Activated CD8-positive, alpha-beta memory T cell treated with anti-CD3 and anti-CD28 coated beads for 24 hours (primary cell): ENCODE data around the gene CCDC86.

Source experiments
- DNase-seq: peaks from one replicate; pipeline ENCODE4 v3.0.0-alpha.2; 2020

The CCDC86 gene

DNA sequence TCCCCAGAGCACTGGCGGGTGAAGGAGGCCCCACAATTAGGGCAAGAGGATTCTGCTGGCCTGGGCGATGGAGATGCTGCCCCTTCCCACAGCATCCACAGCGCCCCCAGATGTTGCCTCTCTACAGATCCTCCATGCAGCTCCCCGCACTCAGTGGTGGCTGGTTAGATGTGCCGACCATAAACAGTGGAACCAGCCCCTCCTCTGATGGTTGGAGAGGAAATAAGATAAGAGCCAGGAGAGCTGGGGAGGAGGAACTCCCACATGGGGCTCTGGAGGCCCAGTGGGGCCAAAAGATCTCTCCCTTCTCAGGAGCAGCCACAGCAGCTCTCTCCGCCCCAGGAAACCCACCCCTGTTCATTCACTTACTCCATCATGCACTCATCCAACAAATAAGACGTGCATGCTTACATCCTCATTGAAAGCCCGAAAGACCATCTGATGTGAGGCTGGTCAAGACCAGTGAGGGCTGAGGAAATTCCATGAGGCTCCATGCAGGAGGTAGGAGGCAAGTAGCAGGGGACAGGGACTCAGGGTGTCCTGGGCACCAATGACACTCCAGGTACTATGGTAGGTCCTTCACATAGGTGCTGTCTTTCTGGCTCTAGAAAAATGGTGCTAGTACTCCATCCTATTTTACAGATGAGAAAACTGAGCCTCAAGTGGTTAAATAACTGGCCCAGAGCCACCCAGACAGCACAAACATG is 12.4 kb downstream of the CCDC86 start:
- DNase-seq, result no peak

DNA sequence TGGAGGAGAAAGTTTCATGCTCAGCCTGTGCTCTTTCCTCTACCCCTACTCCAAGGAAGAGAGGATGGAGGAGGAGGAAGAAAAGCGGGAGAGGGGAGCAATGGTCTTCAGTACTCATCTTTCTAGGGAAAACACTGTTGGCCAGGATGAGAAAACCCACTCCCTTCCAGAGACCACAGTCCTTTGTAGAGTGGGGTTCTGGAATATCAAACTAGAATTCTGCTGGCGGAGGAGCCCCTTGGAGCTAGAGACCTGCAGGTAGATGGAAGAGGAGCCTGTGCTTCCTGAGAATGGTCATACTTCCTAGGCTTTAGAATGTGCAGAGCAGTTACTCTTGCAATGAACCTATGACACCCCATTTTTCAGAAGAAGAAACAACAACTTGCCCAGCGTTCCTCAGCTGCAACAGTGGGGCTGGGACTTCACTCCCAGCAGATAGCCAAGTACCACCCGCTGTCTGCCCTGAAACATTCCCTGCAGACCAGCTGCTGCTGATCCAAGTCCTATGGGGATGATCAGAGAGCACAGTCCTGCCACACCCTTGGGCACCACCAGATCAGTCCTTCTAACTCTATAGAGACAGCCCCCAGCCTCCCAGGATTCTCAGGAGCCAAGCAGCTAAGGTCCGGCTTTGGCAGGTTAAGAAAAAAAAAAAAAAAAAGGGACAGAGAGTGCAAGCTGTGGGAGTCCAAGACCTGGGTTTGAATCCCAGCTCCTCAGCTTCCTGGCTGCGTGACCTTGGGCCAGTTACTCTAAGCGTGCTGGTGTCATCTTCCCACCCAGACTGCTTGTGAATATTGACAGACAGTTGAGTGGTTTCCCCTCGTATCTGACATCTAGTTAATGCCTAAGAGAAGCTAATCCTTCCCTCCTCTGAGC is 13.2 kb downstream of the CCDC86 start:
- DNase-seq, result no peak

DNA sequence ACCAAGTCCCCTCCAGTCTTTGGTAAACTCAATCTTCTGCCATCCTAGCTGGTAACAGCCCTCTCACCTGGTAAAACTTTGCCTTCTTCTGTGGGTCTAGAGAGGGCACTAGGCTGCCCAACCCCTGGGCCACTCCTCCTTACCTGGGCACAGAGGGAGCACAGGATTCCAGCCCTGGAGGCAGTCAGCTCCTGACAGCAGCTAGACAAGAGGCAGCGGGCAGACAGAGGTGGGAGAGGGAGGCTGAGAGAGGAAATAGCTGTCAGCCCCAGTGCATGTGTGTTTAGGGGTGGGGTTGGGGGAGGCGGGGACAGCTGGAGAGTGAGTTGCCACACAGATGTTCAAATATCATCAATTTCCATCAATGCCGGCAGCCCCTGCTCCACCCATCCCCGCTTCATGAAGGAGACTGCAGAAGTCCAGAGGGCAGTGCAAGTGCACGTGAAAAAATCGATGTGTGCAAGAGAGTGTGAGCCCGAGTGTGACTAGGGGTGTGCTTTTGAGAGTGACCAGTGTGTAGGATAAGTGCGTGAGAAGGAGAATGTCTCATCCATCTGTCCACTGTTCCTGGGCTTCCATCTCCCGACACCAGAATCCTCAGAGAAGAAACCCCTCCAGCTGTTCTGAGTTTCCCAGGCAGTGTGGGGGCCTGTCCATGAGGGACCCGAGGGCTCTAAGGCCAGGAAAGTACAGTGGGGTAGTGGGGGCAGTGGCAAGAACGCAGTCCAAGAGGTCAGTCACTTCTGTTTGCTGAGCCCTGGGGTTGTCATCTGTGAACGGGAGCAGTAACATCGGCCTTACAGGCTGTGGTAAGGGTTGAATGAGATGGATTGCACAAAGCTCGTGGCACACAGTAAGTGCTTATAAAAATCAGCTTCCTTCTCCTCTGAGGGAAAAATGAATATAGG is 14.1 kb downstream of the CCDC86 start, which contains the start of gene PTGDR2:
Gene PTGDR2, minus strand, starts transcription at position 225 of the 908 bp plus-strand sequence. CDS start 2,228 bp downstream, outside the sequence.
- no peak for DNase-seq

DNA sequence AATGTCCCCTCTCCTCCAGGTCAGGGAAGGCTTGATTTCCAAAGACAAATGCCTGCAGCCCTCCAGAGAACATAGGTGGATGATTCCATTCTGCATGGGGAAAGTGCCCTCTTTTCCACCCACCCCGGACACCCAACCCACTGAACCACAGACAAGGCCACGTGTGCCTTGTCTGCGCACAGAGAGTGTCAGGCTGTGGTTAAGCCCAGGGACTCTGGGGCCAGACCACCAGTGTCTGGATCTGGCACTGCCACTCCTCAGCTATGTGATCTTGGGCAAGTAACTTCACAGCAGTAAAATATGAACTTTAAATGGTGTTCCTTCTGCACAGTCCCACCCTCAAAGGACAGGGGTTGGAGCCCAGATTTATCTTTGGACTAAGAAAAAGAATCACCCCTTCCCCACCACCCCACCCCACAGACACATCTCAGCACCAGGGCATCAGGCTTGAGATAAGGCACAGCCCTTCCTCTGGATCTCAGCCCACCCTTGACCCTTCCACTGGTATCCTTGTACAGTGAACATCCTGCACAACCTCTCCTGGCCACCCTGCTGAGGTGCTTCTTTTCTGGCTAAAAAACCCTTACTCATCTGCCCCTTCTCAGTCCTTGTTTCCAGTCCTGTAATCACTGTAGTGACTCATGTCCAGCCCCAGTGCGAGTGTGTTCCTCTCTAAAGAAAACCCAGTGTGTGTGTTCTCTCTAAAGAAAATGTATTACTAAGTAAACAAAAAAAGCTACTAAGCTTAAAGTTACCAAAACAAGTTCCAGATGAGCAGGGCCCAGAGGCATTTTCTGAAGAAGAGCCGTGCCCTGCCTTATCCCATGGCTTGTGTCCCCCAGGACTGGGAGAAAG is 15.7 kb downstream of the CCDC86 start:
- DNase-seq, result no peak

DNA sequence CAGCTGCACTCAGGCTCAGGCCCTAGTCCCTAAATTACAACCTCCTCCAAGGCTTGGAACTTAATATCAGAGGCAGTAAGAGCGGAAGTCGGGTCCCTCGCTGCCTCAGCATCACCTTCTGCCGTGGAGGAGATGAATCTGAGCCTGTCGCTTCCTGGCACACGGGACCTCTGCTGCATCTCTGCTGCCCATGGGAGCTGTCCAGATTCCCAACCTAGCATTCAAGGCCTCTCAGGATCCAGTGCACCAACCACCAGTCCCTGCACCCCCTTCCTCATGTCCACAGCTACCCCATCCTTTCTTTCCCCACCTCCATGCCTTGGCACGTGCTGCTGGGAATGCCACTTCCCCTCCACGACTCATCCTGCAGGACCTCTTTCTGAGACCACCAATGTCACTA is 16.3 kb downstream of the CCDC86 start:
- no peak for DNase-seq

DNA sequence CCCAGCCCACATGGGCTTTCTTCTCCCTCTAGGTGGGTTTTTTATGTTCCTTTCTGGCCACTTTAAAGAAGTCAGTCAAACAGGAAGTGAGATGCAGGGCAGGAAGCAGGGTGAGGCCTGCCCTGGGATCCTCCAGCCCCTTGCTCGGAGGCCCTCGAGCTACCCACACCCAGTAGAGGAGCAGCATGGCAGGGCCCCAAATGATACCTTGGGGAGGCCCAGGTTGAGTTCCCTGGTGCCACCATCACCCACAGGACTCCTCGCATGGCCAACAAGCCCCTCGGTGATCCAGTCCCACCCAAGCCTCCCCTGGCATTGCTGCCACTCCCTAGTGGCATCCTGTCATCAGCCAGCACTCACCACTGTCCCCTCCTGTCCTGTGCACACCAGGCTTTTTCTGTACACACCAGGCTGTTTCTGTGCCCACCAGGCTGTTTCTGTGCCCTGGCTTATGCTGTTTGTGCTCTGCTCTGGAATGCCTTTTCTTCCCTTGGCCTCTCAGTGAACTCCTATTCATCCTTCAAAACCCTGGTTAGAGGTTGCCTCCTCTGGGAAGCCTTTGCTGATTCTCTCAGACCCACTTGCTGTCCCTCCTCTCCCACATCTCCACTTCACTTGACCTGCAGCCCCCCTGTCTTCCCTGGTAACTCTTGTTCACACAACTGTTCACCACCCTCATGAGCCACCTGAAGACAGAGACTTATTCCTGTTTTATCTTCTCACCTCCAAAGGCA is 17.0 kb downstream of the CCDC86 start:
- DNase-seq, result no peak

DNA sequence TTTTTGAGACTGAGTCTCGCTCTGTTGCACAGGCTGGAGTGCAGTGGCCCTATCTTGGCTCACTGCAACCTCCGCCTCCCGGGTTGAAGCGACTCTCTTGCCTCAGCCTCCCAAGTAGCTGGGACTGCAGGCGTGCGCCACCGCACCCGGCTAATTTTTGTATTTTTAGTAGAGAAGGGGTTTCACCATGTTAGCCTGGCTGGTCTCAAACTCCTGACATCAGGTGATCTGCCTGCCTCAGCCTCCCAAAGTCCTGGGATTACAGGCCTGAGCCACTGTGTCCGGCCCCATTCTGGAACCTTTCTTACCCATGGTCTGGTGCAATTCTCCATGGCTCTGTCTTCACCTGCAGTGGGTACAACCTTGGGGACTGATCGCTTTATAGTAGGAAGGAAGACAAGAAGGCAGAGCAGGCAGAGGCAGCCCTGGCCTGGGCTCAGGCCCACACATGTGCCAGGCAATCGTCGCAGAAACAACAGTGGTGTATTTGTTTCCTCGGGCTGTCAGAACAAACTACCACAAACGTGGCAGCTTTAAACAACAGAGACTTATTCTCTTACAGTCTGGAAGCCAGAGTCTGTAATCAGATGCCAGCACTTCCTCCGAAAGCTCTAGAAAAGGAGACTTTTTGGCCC is 17.8 kb downstream of the CCDC86 start:
- DNase-seq, result no peak

DNA sequence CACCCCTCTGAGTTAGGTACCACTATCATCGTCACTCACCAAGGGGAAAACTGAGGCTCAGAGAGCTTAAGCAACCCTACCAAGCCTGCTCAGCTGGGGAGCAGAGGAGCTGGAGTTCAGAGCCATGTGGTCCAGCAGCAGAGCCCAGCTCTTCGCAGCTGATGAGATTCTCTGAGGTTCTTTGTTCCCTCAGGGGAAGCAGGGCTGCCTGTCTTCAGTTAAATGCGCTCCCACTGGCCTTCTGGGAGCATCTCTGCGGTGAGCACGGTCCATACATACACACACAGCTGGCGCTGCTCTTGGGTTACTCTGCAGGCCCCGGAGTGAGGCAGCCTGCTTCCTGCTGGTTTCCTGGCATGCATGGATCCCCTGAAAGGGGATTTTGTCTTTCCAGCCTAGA is 19.0 kb downstream of the CCDC86 start:
- no peak for DNase-seq

DNA sequence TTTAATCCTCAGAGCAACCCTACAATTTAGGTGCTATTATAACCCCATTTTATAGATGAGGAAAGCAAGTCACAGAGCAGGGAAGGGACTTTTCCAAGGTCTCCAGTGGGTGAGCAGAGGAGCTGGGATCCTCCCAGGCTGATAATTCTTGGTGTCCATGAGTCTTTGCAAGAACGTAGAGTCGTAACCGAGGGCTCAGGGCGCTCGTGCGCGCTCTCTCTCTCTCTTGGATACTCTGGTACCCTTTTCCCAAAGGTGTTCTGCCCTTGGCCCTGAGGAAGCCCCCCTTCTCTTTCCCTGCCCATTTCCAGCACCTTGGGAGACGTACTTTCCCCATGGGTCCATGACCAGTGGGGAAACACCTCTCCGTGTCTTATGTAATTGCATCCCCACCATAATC is 20.3 kb downstream of the CCDC86 start:
- no peak for DNase-seq

DNA sequence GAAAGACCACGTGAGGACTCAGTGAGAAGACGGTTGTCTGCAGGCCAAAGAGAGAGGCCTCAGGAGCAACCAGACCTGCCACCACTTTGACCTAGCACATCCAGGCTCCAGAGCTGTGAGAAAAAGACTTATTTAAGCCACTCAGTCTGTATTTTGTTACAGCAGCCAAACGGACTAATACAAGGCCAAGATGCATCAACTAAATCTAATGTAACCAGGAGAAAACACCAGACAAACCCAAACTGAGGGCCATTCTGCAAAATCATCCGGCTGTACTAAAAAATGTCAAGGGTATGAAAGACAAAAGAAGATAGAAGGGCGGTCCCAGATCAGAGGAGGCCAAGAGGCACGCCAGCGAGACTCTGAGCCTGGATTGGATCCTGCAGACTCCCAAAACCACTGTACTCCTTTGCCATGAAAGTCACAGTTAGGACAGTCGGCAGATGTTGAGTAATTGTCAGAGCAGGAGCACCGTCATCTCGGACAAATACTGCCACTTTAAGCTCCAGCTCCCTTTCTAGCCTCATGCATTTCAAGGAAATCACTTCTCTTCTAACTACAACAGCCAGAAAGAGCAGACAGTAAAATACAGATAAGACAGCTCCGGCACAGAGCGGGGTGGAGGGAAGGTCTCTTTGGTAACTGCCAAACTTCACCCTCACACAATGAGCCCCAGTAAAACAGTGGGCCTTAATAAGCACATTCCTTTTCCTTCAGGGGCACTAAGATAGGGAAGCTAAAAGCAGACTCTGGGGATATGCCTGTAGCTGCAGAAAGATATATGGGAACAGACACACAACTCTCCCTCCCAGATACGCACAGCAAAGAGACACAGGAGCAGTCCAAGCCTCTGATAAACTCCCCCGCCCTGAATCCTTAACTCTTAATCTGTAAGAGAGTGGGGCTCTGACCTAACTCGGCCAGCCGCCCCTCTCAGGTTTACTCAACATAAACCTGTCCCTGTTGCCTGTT is 21.9 kb downstream of the CCDC86 start:
- DNase-seq, result peak; percentile 3

DNA sequence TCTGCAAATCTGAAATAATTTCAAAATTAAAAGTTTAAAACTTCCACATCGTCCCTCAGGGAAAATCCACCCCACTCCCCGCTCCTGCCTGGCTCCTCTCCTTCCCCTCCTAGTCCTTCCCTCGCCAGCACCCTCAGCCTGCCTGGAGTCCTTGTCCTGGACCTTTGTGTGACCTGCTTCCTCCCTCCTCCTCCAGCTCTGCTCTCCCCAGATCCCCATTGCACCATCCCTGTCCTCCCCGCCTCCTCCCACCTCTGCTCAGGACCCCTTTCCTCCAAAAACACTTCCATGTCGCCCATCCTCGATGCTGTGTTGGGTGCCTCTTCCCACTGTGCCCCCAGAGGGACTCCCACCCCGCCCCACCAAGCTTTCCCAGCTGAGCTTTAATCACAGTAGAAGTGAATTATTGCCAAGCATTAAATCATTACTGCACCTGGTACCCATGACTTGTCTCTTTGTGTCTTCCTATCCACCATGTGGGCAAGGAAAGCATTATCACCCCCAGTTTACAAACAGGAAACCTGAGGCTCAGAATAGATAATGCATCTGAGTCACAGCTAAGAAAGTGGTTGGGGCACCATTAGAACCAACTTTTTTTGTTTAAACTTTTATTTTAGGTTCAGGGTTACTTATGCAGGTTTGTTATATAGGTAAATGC is 23.1 kb downstream of the CCDC86 start:
- peak; percentile 24 for DNase-seq

DNA sequence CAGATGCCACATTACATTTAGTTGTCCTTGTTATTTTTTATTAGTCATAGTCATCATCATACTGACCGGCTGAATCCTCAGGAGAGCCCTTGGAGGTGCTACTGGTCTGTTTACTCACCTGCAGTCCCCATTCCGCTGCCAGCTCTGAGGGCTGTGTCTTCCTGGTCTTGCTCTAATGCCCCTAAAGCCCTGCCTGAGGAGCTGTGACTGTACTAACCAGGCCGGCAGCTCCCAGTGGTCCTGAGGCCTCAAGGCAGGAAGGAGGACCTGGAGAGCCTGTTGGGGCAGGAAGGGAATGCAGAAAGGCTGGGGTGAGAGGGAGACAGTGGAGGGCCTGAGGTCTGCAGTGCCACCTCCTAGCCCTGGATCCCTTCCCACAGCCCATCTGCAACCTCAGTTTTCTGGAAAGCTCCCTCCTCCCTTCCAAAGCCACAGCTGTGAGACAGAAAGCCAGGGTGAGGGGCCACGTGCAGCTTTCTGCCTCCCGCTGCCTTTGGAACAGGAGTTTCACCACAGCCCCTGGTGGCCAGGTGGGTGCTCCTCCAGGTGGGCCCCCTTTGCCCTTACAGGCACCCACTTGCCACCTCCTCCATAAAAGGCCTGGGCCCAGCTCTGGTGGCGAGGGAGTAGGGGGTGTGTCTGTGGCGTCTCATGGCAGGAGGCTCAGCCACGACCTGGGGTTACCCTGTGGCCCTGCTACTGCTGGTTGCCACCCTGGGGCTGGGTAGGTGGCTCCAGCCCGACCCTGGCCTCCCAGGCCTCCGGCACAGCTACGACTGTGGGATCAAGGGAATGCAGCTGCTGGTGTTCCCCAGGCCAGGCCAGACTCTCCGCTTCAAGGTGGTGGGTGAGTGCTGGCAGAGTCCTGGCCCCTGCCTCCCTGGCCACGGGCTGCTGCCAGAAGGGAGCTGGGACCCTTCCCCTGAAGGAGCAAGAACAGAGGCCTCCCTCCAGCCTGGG is 25.3 kb downstream of the CCDC86 start, which contains the start of gene ZP1:
Gene ZP1, plus strand, starts transcription at position 632 of the 960 bp plus-strand sequence. Its CDS starts 20 bp downstream, at position 652.
- DNase-seq, result peak; percentile 51

DNA sequence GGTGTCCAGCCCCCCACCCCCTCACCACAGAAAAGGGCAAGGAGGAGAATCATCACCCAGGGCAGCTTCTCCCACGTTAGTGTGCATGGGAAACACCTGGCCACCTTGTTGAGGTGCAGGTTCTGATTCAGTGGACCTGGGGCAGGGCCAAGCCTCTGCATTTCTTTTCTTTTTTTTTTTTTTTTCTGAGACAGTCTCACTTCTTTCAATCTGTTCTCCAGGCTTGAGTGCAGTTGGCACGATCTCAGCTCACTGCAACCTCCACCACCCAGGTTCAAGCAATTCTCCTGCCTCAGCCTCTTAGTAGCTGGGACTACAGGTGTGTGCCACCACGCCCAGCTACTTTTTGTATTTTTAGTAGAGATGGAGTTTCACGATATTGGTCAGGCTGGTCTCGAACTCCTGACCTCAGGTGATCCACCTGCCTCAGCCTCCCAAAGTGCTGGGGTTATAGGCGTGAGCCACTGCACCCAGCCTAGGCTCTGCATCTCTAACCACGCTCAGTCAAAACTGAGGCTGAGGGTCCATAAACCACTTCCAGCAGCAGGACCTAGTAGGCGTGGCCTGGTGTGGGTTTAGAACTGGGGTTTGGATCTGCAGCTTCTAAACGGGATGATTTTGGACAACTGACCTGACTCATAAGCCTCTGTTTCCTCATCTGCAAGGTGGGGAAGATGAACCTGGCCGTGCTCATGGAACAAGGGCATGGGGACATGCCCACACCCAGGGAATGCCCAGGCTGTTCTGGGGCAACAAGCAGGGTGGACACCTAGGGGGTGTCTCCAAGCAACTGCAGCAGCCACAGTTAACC is 26.2 kb downstream of the CCDC86 start:
- peak; percentile 55 for DNase-seq

DNA sequence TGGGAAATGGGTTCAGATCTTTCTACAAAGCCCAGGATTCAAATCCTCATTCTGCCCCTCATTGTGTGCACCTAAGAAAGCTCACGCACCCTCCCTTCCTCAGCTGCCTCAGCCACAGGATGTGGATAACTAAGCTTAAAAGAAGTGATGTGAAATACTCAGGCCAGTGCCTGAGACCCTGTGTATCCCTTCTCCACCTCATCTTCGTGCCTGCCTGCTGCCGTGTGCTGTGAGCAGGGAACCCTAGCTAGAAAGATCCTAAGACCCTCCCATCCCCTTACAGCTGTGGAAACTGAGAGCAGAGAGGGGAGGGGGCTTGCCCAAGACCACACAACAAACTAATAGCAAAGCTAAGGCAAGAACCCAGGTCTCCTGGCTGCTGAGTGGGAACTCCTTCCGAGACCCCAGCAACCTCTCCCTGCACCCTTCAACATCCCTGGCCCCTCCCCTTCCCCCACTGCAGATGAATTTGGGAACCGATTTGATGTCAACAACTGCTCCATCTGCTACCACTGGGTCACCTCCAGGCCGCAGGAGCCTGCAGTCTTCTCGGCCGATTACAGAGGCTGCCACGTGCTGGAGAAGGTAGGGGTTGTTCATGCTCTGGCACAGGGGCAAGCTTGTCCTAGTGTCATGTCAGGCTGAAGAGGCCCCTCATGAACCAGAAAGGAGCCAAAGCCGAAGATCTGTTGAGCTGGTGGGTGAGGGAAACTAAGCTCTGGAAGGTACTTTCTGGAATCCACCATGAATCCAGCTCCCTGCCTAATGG is 27.0 kb downstream of the CCDC86 start:
- DNase-seq, result peak; percentile 52

DNA sequence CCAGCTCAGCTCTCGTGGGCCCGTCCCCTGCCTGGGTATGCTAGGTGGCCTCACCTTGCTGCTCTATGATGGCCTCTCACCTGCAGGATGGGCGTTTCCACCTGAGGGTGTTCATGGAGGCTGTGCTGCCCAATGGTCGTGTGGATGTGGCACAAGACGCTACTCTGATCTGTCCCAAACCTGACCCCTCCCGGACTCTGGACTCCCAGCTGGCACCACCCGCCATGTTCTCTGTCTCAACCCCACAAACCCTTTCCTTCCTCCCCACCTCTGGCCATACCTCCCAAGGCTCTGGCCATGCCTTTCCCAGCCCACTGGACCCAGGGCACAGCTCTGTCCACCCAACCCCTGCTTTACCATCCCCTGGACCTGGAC is 27.5 kb downstream of the CCDC86 start:
- DNase-seq, result peak; percentile 45

DNA sequence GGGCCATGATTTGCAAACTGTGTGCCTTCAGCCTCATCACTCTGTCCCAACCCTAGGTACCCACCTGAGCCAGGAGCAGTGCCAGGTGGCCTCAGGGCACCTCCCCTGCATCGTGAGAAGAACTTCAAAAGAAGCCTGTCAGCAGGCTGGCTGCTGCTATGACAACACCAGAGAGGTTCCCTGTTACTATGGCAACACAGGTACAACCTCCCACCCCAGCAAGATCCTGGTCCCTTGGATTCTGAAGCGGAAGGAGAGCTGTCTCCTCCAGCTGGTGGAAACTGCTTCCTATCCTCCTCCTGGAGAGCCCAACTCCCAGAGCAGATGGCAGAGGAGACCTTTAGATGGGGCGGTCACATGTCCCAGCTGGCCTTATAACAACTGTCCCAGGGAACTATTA is 28.4 kb downstream of the CCDC86 start:
- peak; percentile 51 for DNase-seq
